DND-41 (cell line): ENCODE results near the gene ANKDD1B.

Experiments
- ATAC-seq: fragments of 200-7000 bp; cut with Tn5 transposase; 3 replicates; pipeline ENCODE4 v1.9.1; 2021; ENCODE audit warnings: low read depth; ENCODE audit not compliant: insufficient read depth
- DNase-seq: peaks from one replicate; pipeline ENCODE4 v3.0.0-alpha.2; 2020
- H2AFZ ChIP-seq: 2 replicates; pipeline ENCODE4 v1.6.0; 2012; ENCODE audit warnings: low read depth, low read length
- H3K27ac ChIP-seq: 2 replicates; pipeline ENCODE4 v1.5.1; 2012; ENCODE audit warnings: low read length, inconsistent platforms
- H3K27me3 ChIP-seq: fragments of 200-600 bp; sonication (generic); 2 replicates; pipeline ENCODE4 v1.6.0; 2012; ENCODE audit warnings: low read length, mild to moderate bottlenecking, inconsistent platforms; ENCODE audit not compliant: insufficient read depth, poor library complexity
- H3K36me3 ChIP-seq: 2 replicates; pipeline ENCODE4 v1.5.1; 2012; ENCODE audit warnings: low read length, inconsistent platforms; ENCODE audit not compliant: insufficient read depth
- H3K4me1 ChIP-seq: 2 replicates; pipeline ENCODE4 v1.5.1; 2012; ENCODE audit warnings: mild to moderate bottlenecking, low read length; ENCODE audit not compliant: insufficient read depth
- H3K4me2 ChIP-seq: 2 replicates; pipeline ENCODE4 v1.6.0; 2012; ENCODE audit warnings: mild to moderate bottlenecking, moderate library complexity, low read length, inconsistent platforms; ENCODE audit not compliant: insufficient read depth
- H3K4me3 ChIP-seq, 2 experiments: fragments of 200-600 bp in 1 of 2; shearing (Covaris generic) in 1 of 2; 2 replicates each; pipeline ENCODE4 v1.5.1; 2012 to 2016; ENCODE audit warnings: inconsistent platforms in 2 of 2, low read length in 2 of 2, mild to moderate bottlenecking in 2 of 2, low read depth in 1 of 2, moderate library complexity in 1 of 2
- H3K79me2 ChIP-seq: 2 replicates; pipeline ENCODE4 v1.6.0; 2012; ENCODE audit warnings: low read length, inconsistent platforms; ENCODE audit not compliant: insufficient read depth
- H3K9ac ChIP-seq: 2 replicates; pipeline ENCODE4 v1.6.0; 2012; ENCODE audit warnings: low read depth, mild to moderate bottlenecking, inconsistent platforms, low read length, moderate library complexity
- H3K9me3 ChIP-seq: 2 replicates; pipeline ENCODE4 v1.5.1; 2012; ENCODE audit warnings: low read length, moderate library complexity, mild to moderate bottlenecking, inconsistent platforms; ENCODE audit not compliant: insufficient read depth, severe bottlenecking
- H4K20me1 ChIP-seq: 2 replicates; pipeline ENCODE4 v1.6.0; 2012; ENCODE audit warnings: low read length; ENCODE audit not compliant: insufficient read depth
- CTCF ChIP-seq: IDR thresholded peaks from 2 replicates; pipeline ENCODE4 v1.5.1; 2012; ENCODE audit warnings: borderline replicate concordance, low read length, moderate library complexity, mild to moderate bottlenecking; ENCODE audit not compliant: poor library complexity, severe bottlenecking; ENCODE audit errors: extremely low read depth
- EZH2 ChIP-seq: IDR thresholded peaks from 3 replicates; pipeline ENCODE4 v1.6.1; 2012; ENCODE audit warnings: borderline replicate concordance, low read depth, mild to moderate bottlenecking, moderate library complexity, low read length, inconsistent platforms; ENCODE audit not compliant: severe bottlenecking

ANKDD1B gene

GRCh38 chr5:75670577-75670976 is 59.3 kb downstream of the ANKDD1B start:
- Histone ChIP-seq H3K79me2 (no peaks in the 10 kb centered on the region), H3K36me3 (peaks cover 22% of the 10 kb centered on the region), H3K27ac (no peak overlapping the region), H3K4me3 (no peak overlapping the region), H3K9me3 (no peaks in the 10 kb centered on the region), H3K27me3 (no peaks in the 10 kb centered on the region), H2AFZ (no peak overlapping the region), H4K20me1 (no peaks in the 10 kb centered on the region), H3K9ac (no peak overlapping the region), H3K4me1 (no peaks in the 10 kb centered on the region), H3K4me2 (no peak overlapping the region)
- TF ChIP-seq CTCF (no peak), EZH2 (no peak)
- DNase-seq (no peak), ATAC-seq (no peak)

GRCh38 chr5:75671506-75671905 is 60.3 kb downstream of the ANKDD1B start:
- Histone ChIP-seq H3K4me3 (no peak overlapping the region), H3K36me3 (peaks cover 31% of the 10 kb centered on the region), H3K9me3 (no peaks in the 10 kb centered on the region), H4K20me1 (no peaks in the 10 kb centered on the region), H3K27ac (no peak overlapping the region), H3K27me3 (no peaks in the 10 kb centered on the region), H3K79me2 (no peaks in the 10 kb centered on the region), H2AFZ (no peak overlapping the region), H3K4me1 (no peaks in the 10 kb centered on the region), H3K9ac (no peak overlapping the region), H3K4me2 (no peak overlapping the region)
- DNase-seq (no peak), ATAC-seq (no peak)
- no peak for TF ChIP-seq CTCF
- no peak for TF ChIP-seq EZH2

- Histone ChIP-seq H4K20me1 (no peaks in the 10 kb centered on the region), H3K27ac (no peak overlapping the region), H3K4me3 (no peak overlapping the region), H3K9me3 (no peaks in the 10 kb centered on the region), H3K79me2 (no peaks in the 10 kb centered on the region), H2AFZ (no peak overlapping the region), H3K36me3 (peaks cover 31% of the 10 kb centered on the region), H3K4me1 (no peaks in the 10 kb centered on the region), H3K27me3 (no peaks in the 10 kb centered on the region), H3K4me2 (no peak overlapping the region), H3K9ac (no peak overlapping the region)
- TF ChIP-seq EZH2 (no peak), CTCF (no peak)
- no peak for DNase-seq
- ATAC-seq: no peak
Observed at GRCh38 chr5:75672616-75673015, 61.4 kb downstream of the ANKDD1B start.

- no peaks in the 10 kb centered on the region for H3K4me1 ChIP-seq
- H3K4me2 ChIP-seq: no peak overlapping the region
- H3K79me2 ChIP-seq: no peaks in the 10 kb centered on the region
- no peaks in the 10 kb centered on the region for H3K9me3 ChIP-seq
- H4K20me1 ChIP-seq: no peaks in the 10 kb centered on the region
- no peak overlapping the region for H3K9ac ChIP-seq
- no peak for TF ChIP-seq CTCF
- TF ChIP-seq EZH2: no peak
- H3K27me3 ChIP-seq: no peaks in the 10 kb centered on the region
- DNase-seq: no peak
- peaks cover 34% of the 10 kb centered on the region for H3K36me3 ChIP-seq
- ATAC-seq: no peak
- H2AFZ ChIP-seq: no peak overlapping the region
- no peak overlapping the region for H3K4me3 ChIP-seq
- H3K27ac ChIP-seq: no peak overlapping the region
Observed at GRCh38 chr5:75675783-75676182, 64.5 kb downstream of the ANKDD1B start.
